Measurements from ENCODE around the gene THG1L.
"Not testable (repeated sequence)": the region's sequence is repeated elsewhere in the genome, so short reads cannot be mapped to it uniquely, and the experiment has no call there.

THG1L gene

DNA sequence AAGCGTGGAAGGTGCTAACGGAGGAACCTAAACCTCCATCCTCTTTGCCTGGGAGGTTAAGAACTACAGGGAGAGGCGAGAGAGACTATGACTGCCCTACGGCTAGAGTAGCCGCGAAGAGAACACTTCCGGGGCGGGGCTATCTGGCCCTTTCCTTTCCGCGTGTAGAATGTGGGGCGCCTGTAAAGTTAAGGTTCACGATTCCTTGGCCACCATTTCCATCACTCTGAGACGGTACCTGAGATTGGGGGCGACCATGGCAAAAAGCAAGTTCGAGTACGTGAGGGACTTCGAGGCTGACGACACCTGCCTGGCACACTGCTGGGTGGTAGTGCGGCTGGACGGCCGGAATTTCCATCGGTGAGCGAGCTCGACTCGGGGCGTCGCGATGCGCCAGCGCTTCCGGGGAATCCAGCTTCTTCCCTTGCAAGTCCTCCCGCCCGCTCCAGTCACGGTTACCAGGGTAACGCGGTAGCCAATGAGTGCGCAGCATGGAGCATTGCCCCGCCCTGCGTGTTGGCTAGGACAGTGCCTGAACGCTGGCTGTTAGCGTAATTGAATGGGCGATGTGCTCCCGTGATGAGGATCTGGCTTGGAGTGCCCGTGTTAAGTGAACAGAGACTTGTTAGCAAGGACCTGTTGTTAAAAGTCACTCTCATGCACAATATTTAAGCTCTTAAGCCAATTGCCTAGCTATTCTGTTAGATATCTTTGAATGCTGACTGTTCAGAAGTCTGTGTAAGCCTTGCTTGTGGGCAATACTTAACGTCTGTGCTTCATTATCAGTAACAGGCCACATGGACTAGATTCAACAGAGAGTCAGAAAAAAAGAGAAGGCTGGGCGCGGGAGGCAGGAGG lies at the start of gene THG1L:
THG1L (plus strand) TSS at position 149 of the 858 bp plus-strand sequence; CDS start at position 170, 21 bp downstream.
- no CpG with 5 or more reads among the region's 47 CpGs for WGBS (ENCODE audit: insufficient coverage, insufficient read length)
- H3K27ac ChIP-seq (ENCODE audit: low read length), result no peak within 1 kb of the TSS

DNA sequence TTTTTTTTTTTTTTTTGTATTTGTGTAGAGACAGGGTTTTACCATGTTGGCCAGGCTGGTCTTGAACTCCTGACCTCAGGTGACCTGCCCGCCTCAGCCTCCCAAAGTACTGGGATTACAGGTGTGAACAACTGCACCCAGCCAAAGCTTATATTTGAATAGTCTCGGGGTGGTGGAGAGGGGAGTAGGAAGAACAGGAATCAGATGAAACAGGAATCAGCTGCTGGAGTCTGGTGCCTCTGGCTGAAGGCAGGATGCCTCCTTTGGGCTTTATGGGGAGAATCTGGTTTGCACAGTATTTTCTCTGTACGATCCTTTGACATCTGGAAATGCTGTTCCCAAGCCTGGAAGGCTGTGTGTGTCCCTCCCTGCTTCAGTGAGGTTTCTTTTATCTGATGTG lies 49.0 kb upstream of the THG1L start:
- no peaks in the 10 kb centered on the region for H3K36me3 ChIP-seq (ENCODE audit: control insufficient read depth, insufficient read depth, low read length)
- H3K9me3 ChIP-seq (ENCODE audit: control insufficient read depth, insufficient read depth, low read length), result no peaks in the 10 kb centered on the region
- DNase-seq (ENCODE audit: low read depth, low spot score), result no peak
- no CpG with 5 or more reads among the region's 3 CpGs for WGBS (ENCODE audit: insufficient coverage, insufficient read length)
- no peak overlapping the region for H3K4me3 ChIP-seq (ENCODE audit: low read length)
- no peak overlapping the region for H3K27ac ChIP-seq (ENCODE audit: low read length)
- H3K27me3 ChIP-seq (ENCODE audit: control insufficient read depth, insufficient read depth, low read length), result no peaks in the 10 kb centered on the region
- H3K4me1 ChIP-seq (ENCODE audit: control insufficient read depth, insufficient read depth, low read length), result no peaks in the 10 kb centered on the region

More for the DNA sequence above, at the start of gene THG1L:
- H3K4me3 ChIP-seq (ENCODE audit: low read length), result peak within 1 kb of the TSS; percentile 95
- H3K9me3 ChIP-seq (ENCODE audit: control insufficient read depth, insufficient read depth, low read length), result no peaks in the 10 kb centered on the region
- peak; percentile 97 for DNase-seq (ENCODE audit: low read depth, low spot score)
- H3K4me1 ChIP-seq (ENCODE audit: control insufficient read depth, insufficient read depth, low read length), result no peaks in the 10 kb centered on the region
- H3K27me3 ChIP-seq (ENCODE audit: control insufficient read depth, insufficient read depth, low read length), result no peaks in the 10 kb centered on the region
- H3K36me3 ChIP-seq (ENCODE audit: control insufficient read depth, insufficient read depth, low read length), result peaks cover 6% of the 10 kb centered on the region; the same call in 1 of the 2 replicates

DNA sequence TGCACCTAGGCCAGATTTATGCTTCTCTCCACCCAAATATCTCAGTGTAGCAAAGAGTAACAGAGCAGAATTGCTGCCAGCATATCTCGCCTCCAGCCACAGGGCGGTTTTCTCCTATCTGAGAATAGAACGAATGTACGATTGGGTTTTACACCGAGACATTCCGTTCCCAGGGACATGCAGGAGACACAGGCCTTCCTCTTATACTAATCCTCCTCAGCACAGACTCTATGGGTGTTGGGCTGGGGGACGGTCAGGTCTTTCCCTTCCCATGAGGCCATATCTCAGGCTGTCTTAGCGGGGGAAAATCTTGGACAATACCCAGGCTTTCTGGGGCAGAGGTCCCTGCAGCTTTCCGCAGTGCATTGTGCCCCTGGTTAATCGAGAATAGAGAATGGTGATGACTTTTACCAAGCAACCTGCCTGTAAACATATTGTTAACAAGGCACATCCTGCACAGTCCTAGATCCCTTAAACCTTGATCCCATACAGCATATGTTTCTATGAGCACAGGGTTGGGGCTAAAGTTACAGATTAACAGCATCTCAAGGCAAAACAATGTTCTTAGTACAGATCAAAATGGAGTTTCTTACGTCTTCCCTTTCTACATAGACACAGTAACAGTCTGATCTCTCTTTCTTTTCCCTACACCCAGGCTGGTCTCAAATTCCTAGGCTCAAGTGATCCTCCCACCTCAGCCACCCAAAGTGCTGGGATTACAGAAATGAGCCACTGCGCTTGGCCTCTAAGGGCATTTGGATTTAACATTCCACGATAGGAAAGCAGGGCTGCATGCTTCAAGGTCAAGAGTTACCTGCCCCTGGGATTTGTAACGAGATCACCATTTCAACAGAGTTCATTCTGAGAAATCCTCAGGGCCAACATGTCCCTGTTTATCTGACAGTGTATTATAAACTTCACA lies 44.7 kb upstream of the THG1L start:
- H3K27ac ChIP-seq (ENCODE audit: low read length); H3K9me3 ChIP-seq (ENCODE audit: control insufficient read depth, insufficient read depth, low read length); H3K27me3 ChIP-seq (ENCODE audit: control insufficient read depth, insufficient read depth, low read length); H3K4me1 ChIP-seq (ENCODE audit: control insufficient read depth, insufficient read depth, low read length); DNase-seq (ENCODE audit: low read depth, low spot score); H3K4me3 ChIP-seq (ENCODE audit: low read length); H3K36me3 ChIP-seq (ENCODE audit: control insufficient read depth, insufficient read depth, low read length): not testable (repeated sequence)
- no CpG with 5 or more reads among the region's 14 CpGs for WGBS (ENCODE audit: insufficient coverage, insufficient read length)

DNA sequence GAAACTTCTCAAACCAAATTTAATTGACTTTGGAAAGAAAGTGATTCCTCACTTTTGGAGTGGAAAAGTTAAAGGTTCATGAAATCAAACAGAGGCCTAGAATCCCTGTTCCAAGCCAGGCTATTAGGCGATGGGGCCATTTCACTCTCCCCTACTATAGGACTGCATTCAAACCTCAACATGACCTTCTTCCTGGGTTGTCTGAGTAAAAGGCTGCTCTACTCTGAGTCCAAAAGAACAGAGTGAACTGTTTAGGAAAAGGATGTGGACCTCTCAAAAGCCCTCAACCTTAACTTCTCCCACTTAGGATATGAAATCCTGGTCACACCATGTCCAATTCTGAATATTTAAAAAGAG lies 44.0 kb upstream of the THG1L start:
- Histone ChIP-seq H3K9me3 (ENCODE audit: control insufficient read depth, insufficient read depth, low read length) (no peaks in the 10 kb centered on the region), H3K27me3 (ENCODE audit: control insufficient read depth, insufficient read depth, low read length) (no peaks in the 10 kb centered on the region), H3K4me3 (ENCODE audit: low read length) (no peak overlapping the region), H3K4me1 (ENCODE audit: control insufficient read depth, insufficient read depth, low read length) (no peaks in the 10 kb centered on the region), H3K27ac (ENCODE audit: low read length) (no peak overlapping the region), H3K36me3 (ENCODE audit: control insufficient read depth, insufficient read depth, low read length) (no peaks in the 10 kb centered on the region; the same call in 1 of the 2 replicates)
- DNase-seq (ENCODE audit: low read depth, low spot score), result no peak
- no CpG with 5 or more reads among the region's 1 CpG for WGBS (ENCODE audit: insufficient coverage, insufficient read length)

DNA sequence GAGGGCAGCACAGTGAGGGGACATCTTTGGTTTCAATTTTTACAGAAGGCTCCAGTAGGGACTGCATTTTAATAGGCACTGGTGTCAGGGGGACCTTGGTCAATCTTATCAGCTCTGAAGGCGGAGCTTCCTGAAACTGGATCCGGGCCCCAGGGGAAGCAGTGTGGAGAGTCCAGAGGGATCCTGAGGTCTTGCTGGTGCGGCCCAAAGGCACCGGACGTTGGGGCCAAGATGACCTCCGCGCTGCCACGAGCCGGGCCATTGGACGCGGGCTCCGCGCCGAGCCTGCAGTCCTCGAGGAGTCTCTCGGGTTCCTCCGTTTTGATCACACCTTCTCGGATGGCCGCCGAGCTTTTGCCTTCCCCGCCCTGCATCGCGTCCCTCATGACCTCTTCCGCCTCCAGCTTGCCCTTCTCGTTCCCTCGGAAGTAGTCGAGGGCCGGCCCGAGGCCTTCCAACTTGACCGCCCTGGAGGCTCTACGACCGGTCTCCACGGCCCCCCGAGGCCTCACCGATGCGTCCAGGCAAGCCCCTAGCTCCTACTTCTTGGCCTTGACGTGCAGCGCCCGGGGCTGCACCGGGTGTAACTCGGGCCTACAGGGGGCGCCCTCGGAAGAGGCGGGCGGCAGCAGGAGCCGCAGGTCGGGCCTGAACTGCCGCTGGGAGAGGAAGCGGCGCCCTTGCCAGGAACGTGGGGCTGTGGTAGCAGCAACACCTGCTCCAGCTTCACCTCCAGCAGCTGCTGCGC lies 41.1 kb upstream of the THG1L start:
- no peak overlapping the region for H3K4me3 ChIP-seq (ENCODE audit: low read length)
- no peak overlapping the region for H3K27ac ChIP-seq (ENCODE audit: low read length)
- WGBS (ENCODE audit: insufficient coverage, insufficient read length), result no CpG with 5 or more reads among the region's 52 CpGs
- no peak for DNase-seq (ENCODE audit: low read depth, low spot score)
- no peaks in the 10 kb centered on the region for H3K9me3 ChIP-seq (ENCODE audit: control insufficient read depth, insufficient read depth, low read length)
- H3K4me1 ChIP-seq (ENCODE audit: control insufficient read depth, insufficient read depth, low read length), result no peaks in the 10 kb centered on the region
- no peaks in the 10 kb centered on the region; the same call in 1 of the 2 replicates for H3K36me3 ChIP-seq (ENCODE audit: control insufficient read depth, insufficient read depth, low read length)
- H3K27me3 ChIP-seq (ENCODE audit: control insufficient read depth, insufficient read depth, low read length), result no peaks in the 10 kb centered on the region

DNA sequence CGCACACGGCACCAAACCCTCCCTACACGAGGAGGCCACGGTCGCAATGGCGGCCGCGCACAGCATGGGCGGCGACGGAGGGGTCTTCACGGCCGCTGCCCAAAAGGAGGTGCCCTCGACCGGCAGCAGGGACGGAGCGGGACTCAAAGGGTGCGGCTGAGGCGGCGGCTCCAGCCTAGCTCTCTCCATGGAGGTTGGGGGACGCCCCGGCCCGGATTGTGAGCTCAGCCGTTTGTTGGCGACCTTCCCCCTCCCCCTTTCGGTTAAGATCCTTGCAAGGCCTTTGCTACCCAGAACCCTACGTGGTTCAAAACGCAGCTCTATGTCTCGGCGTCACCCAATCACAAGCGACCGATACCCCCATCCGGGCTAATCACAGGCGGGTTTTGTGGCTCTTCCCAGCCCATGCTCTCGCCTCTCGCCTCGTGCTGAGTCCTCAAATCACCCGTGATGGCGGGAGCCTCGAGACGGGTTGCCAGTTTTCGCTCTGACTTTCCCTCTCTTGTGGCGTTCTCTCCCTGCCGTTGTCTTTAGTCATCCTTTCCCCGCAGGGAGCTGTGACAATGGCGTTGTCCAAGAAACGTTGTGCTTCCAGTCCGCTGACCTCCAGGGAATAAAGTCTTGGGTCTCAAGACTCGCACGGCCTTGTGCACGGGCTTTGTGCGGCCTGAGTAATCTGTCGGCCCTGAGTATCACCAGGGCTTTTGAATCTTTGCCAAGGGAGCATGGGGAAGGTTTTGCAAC lies 40.4 kb upstream of the THG1L start:
- no CpG with 5 or more reads among the region's 53 CpGs for WGBS (ENCODE audit: insufficient coverage, insufficient read length)
- no peak overlapping the region for H3K4me3 ChIP-seq (ENCODE audit: low read length)
- H3K27me3 ChIP-seq (ENCODE audit: control insufficient read depth, insufficient read depth, low read length), result no peaks in the 10 kb centered on the region
- no peak for DNase-seq (ENCODE audit: low read depth, low spot score)
- H3K4me1 ChIP-seq (ENCODE audit: control insufficient read depth, insufficient read depth, low read length), result no peaks in the 10 kb centered on the region
- no peaks in the 10 kb centered on the region; the same call in 1 of the 2 replicates for H3K36me3 ChIP-seq (ENCODE audit: control insufficient read depth, insufficient read depth, low read length)
- H3K9me3 ChIP-seq (ENCODE audit: control insufficient read depth, insufficient read depth, low read length), result no peaks in the 10 kb centered on the region
- no peak overlapping the region for H3K27ac ChIP-seq (ENCODE audit: low read length)

DNA sequence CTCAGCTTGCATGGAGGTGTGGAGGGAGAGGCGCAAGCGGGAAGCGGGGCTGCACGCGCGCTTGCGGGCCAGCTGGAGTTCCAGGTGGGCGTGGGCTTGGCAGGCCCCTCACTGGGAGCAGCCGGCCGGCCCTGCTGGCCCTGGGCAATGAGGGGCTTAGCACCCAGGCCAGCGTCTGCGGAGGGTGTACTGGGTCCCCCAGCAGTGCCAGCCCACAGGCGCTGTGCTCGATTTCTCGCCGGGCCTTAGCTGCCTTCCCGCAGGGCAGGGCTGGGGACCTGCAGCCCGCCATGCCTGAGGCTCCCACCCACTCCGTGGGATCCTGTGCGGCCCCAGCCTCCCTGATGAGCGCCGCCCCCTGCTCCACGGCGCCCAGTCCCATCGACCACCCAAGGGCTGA lies 37.4 kb upstream of the THG1L start:
- not testable (repeated sequence) for H3K4me1 ChIP-seq (ENCODE audit: control insufficient read depth, insufficient read depth, low read length); H3K27me3 ChIP-seq (ENCODE audit: control insufficient read depth, insufficient read depth, low read length); H3K4me3 ChIP-seq (ENCODE audit: low read length); H3K36me3 ChIP-seq (ENCODE audit: control insufficient read depth, insufficient read depth, low read length); H3K9me3 ChIP-seq (ENCODE audit: control insufficient read depth, insufficient read depth, low read length); H3K27ac ChIP-seq (ENCODE audit: low read length); DNase-seq (ENCODE audit: low read depth, low spot score)
- no CpG with 5 or more reads among the region's 25 CpGs for WGBS (ENCODE audit: insufficient coverage, insufficient read length)

DNA sequence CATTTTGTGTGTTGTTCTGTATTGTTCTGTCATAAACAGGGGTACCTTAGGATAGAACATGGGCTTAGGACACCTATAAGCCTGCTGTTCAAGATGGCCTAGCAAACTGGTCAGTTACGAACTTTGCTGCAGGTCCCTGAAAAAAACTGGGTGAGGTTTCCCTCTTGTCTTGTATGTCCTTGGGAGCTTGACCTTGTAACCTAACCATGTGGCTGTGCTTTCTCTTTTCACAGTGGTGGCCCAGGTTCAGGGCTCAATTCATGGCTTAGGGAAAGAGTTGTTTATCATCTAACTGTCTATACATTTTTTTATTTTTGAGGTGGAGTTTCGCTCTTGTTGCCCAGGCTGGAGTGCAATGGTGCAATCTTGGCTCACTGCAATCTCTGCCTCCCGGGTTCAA lies 35.1 kb upstream of the THG1L start:
- not testable (repeated sequence) for H3K27ac ChIP-seq (ENCODE audit: low read length); H3K4me3 ChIP-seq (ENCODE audit: low read length); H3K36me3 ChIP-seq (ENCODE audit: control insufficient read depth, insufficient read depth, low read length); H3K9me3 ChIP-seq (ENCODE audit: control insufficient read depth, insufficient read depth, low read length); H3K27me3 ChIP-seq (ENCODE audit: control insufficient read depth, insufficient read depth, low read length); DNase-seq (ENCODE audit: low read depth, low spot score); H3K4me1 ChIP-seq (ENCODE audit: control insufficient read depth, insufficient read depth, low read length)
- no CpG with 5 or more reads among the region's 3 CpGs for WGBS (ENCODE audit: insufficient coverage, insufficient read length)

DNA sequence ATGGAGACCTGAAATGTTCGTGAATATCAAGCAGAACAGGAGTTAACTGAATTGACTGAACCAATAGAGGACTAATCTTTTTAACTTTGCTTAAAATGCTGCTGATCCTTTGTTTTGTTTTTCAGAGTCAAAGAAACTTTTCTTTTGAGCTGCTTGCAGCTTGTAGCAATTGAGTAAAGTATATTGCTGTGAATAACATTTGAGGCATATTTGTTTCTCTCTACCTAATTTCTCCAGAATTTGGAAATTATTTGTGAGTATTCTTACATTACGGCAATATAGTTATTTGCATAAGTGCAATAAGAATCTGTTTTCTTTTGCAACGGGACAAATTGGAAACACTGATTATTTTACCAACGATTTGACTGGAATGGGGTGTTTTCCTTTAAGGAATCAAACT lies 32.5 kb upstream of the THG1L start:
- DNase-seq (ENCODE audit: low read depth, low spot score); H3K27ac ChIP-seq (ENCODE audit: low read length); H3K27me3 ChIP-seq (ENCODE audit: control insufficient read depth, insufficient read depth, low read length); H3K4me3 ChIP-seq (ENCODE audit: low read length); H3K4me1 ChIP-seq (ENCODE audit: control insufficient read depth, insufficient read depth, low read length); H3K36me3 ChIP-seq (ENCODE audit: control insufficient read depth, insufficient read depth, low read length); H3K9me3 ChIP-seq (ENCODE audit: control insufficient read depth, insufficient read depth, low read length): not testable (repeated sequence)
- WGBS (ENCODE audit: insufficient coverage, insufficient read length), result no CpG with 5 or more reads among the region's 4 CpGs
